Myocyte (in vitro differentiated cells): Measurements from ENCODE around the gene EFCAB13. TPM values are rescaled to one million over a fixed set of nuclear protein-coding genes. Genes with fewer than 3 reads are reported as not detected.

Experiments used
- DNase-seq: peaks from one replicate; pipeline ENCODE4 v3.0.0-alpha.2; 2012; ENCODE audit warnings: low read depth
- polyA plus RNA-seq: library from polyadenylated mRNA; unstranded; fragments of >200 nt; gene quantifications from one replicate; pipeline ENCODE4 v1.2.1, GENCODE V29; 2012; ENCODE audit warnings: missing spikeins
- total RNA-seq: library from RNA; depleted of rRNA; stranded (reverse); fragments of >200 nt; gene quantifications from 2 replicates; pipeline ENCODE4 v1.2.3, GENCODE V29; 2014

The EFCAB13 gene
- 1.9 and 3.4 TPM in 2 replicates for total RNA-seq
- 2.3 TPM for polyA plus RNA-seq

- peak; percentile 94 for DNase-seq
Observed at GRCh38 chr17:47323382-47324223, at the start of gene EFCAB13. Gene EFCAB13, plus strand, starts transcription at chr17:47323955. Its CDS starts 4,399 bp downstream, at chr17:47328354.

GRCh38 chr17:47274319-47275069 is 49.3 kb upstream of the EFCAB13 start:
- DNase-seq: no peak

- no peak for DNase-seq
Observed at GRCh38 chr17:47275245-47275984, 48.3 kb upstream of the EFCAB13 start.

GRCh38 chr17:47276444-47276843 is 47.3 kb upstream of the EFCAB13 start:
- no peak for DNase-seq

- DNase-seq: peak; percentile 83
Observed at GRCh38 chr17:47276868-47277267, 46.9 kb upstream of the EFCAB13 start.

GRCh38 chr17:47277921-47278320 is 45.8 kb upstream of the EFCAB13 start:
- DNase-seq: no peak

GRCh38 chr17:47278561-47278960 is 45.2 kb upstream of the EFCAB13 start:
- DNase-seq: no peak

GRCh38 chr17:47279062-47279801 is 44.5 kb upstream of the EFCAB13 start:
- DNase-seq: peak; percentile 85

GRCh38 chr17:47280072-47280811 is 43.5 kb upstream of the EFCAB13 start:
- peak; percentile 34 for DNase-seq

GRCh38 chr17:47281216-47281615 is 42.5 kb upstream of the EFCAB13 start:
- no peak for DNase-seq

GRCh38 chr17:47285003-47285402 is 38.8 kb upstream of the EFCAB13 start:
- no peak for DNase-seq

- peak; percentile 47 for DNase-seq
Observed at GRCh38 chr17:47286198-47286914, 37.4 kb upstream of the EFCAB13 start.

GRCh38 chr17:47287068-47287467 is 36.7 kb upstream of the EFCAB13 start:
- no peak for DNase-seq

- DNase-seq: no peak
Observed at GRCh38 chr17:47287639-47288038, 36.1 kb upstream of the EFCAB13 start.

GRCh38 chr17:47288531-47289116 is 35.1 kb upstream of the EFCAB13 start:
- DNase-seq: no peak

GRCh38 chr17:47289302-47289701 is 34.5 kb upstream of the EFCAB13 start:
- no peak for DNase-seq

GRCh38 chr17:47290870-47291241 is 32.9 kb upstream of the EFCAB13 start:
- DNase-seq: no peak

- no peak for DNase-seq
Observed at GRCh38 chr17:47291242-47291873, 32.4 kb upstream of the EFCAB13 start.

GRCh38 chr17:47292206-47292605 is 31.5 kb upstream of the EFCAB13 start:
- DNase-seq: no peak
